Ovary (tissue), 9 donors: ENCODE measurements around the gene CD276. TPM values are rescaled to one million over a fixed set of nuclear protein-coding genes. Genes with fewer than 3 reads are reported as not detected.

Experiments used
- DNase-seq, 5 donors: peaks; one replicate each; pipeline ENCODE4 v3.0.0-alpha.2; 2019 to 2020
- H3K27ac ChIP-seq, 2 donors: fragments of 200-600 bp; one replicate each; pipeline versions ENCODE4 v1.5.1 to v1.8.0; 2019 to 2022
- H3K27me3 ChIP-seq: fragments of 200-600 bp; one replicate; pipeline ENCODE4 v1.8.0; 2022
- H3K36me3 ChIP-seq: fragments of 200-600 bp; sonication (generic); one replicate; pipeline ENCODE4 v1.5.1; 2019
- H3K4me1 ChIP-seq: one replicate; pipeline ENCODE4 v1.8.1; 2013; ENCODE audit warnings: mild to moderate bottlenecking, moderate library complexity; ENCODE audit not compliant: insufficient read depth
- H3K4me3 ChIP-seq: fragments of 200-600 bp; sonication (generic); one replicate; pipeline ENCODE4 v1.5.1; 2017
- H3K9me3 ChIP-seq, 2 donors: fragments of 200-600 bp in 1 of 2; sonication (generic) in 1 of 2; one replicate each; pipeline versions ENCODE4 v1.5.1 to v1.8.1; 2013 to 2019; ENCODE audit warnings: mild to moderate bottlenecking in 1 of 2, moderate library complexity in 1 of 2
- CTCF ChIP-seq, 3 donors: fragments of 450-650 bp in 2 of 3; fragments of 200-600 bp in 1 of 3; IDR thresholded peaks; one replicate each; pipeline versions ENCODE4 v1.5.1 to v1.8.0; 2016 to 2022; ENCODE audit warnings: antibody characterized with exemption in 3 of 3, mild to moderate bottlenecking in 1 of 3
- EP300 ChIP-seq: sonication (generic); formaldehyde crosslinking; IDR thresholded peaks from one replicate; pipeline ENCODE4 v1.6.1; 2017; ENCODE audit warnings: antibody characterized with exemption
- POLR2A ChIP-seq: fragments of 450-650 bp; IDR thresholded peaks from one replicate; pipeline ENCODE4 v1.6.1; 2017; ENCODE audit warnings: antibody characterized with exemption, mild to moderate bottlenecking, moderate library complexity
- WGBS, 3 donors: extraction: QIAGEN DNeasy Blood & Tissue Kit in 1 of 3; methylation state at CpG; one replicate each; pipeline versions ENCODE4 v1.1.5 to v1.1.7; 2013 to 2017; 5-methylcytosine and 5-hydroxymethylcytosine counted together
- intact Hi-C, 4 donors: fragments of 100-400 bp; cut with DNase I; formaldehyde crosslinking; loops; one replicate each; pipeline versions ENCODE4 v1.11.0 to v1.15.1; 2022 to 2023
- polyA plus RNA-seq, 2 donors: library from polyadenylated mRNA; stranded (reverse); fragments of 200-250 nt in 1 of 2; fragments of 350-450 nt in 1 of 2; fragmentation: Illumina TruSeq in 1 of 2; extraction: RNeasy Lipid Tissue Mini Kit (QIAGEN cat#74804) in 1 of 2; gene quantifications; one replicate each; pipeline ENCODE4 v1.2.3, GENCODE V29; 2013 to 2014
- total RNA-seq, 7 donors: library from RNA; depleted of rRNA in 2 of 7; stranded (reverse); fragments of >200 nt in 2 of 7; fragmentation: NEBNext Ultra II Directional in 3 of 7; extraction: Animal tissue kit (Norgen Biotek cat#: 25700) in 3 of 7; gene quantifications; one replicate each; pipeline versions ENCODE4 v1.1.0 to v1.2.4, GENCODE V29; 2016 to 2023
- donor health status: DM: no; HTN: no; CAD: no; lungs with moderate emphysema.
- donor health status: DM: no; HTN: no; CAD: no.
- donor health status: Bipolar disorder and iron deficiency.
- donor health status: DM: yes; HTN: yes; CAD: no.
- donor health status: DM: no; HTN: no; CAD: no.
- donor health status: DM: yes; HTN: yes; CAD: no.

The CD276 gene
- total and polyA plus RNA-seq, 9 donors = 22.5 to 69.2 (median 53.7) TPM

- DNase-seq = no peak
- Histone ChIP-seq H3K4me3 (no peak overlapping the region), H3K9me3 (no peaks in the 10 kb centered on the region), H3K27ac (no peak overlapping the region), H3K27me3 (no peaks in the 10 kb centered on the region), H3K36me3 (no peaks in the 10 kb centered on the region), H3K4me1 (peaks cover 12% of the 10 kb centered on the region)
- WGBS, 3 donors = 64 to 75% (median 69%) methylated on average over 3 of the region's 3 CpGs
- TF ChIP-seq CTCF (IDR thresholded peaks at IDR 0.05) (no peak), EP300 (no peak), POLR2A (no peak)
- intact Hi-C loops = loop anchor here in 1 of 4 donors (2.0 kb wide), 1 partner anchor 20 kb away; no protein-coding TSS in a partner anchor
These were observed 3.1 kb upstream of the CD276 start for GRCh38 chr15:73681063-73681462.

GRCh38 chr15:73681856-73682599 lies 2.2 kb upstream of the CD276 start:
- Histone ChIP-seq H3K9me3 (no peaks in the 10 kb centered on the region), H3K4me1 (peaks cover 18% of the 10 kb centered on the region), H3K27me3 (no peaks in the 10 kb centered on the region), H3K27ac (no peak overlapping the region), H3K36me3 (no peaks in the 10 kb centered on the region), H3K4me3 (no peak overlapping the region)
- DNase-seq = no peak
- intact Hi-C loops = loop anchor here in 1 of 4 donors (2.0 kb wide), 1 partner anchor 21 kb away; no protein-coding TSS in a partner anchor
- 79 to 81% (median 80%) methylated on average over 3 of the region's 3 CpGs for WGBS, 3 donors
- TF ChIP-seq CTCF (IDR thresholded peaks at IDR 0.05) (no peak), EP300 (no peak), POLR2A (no peak)

GRCh38 chr15:73682600-73683090 lies 1.5 kb upstream of the CD276 start:
- Histone ChIP-seq H3K9me3 (no peaks in the 10 kb centered on the region), H3K4me1 (peaks cover 24% of the 10 kb centered on the region), H3K27me3 (no peaks in the 10 kb centered on the region), H3K27ac (no peak overlapping the region), H3K4me3 (no peak overlapping the region), H3K36me3 (no peaks in the 10 kb centered on the region)
- WGBS, 3 donors = 78 to 81% (median 79%) methylated on average over 14 of the region's 14 CpGs
- intact Hi-C loops = no loop called here
- TF ChIP-seq EP300 = no peak
- TF ChIP-seq CTCF (IDR thresholded peaks at IDR 0.05) = no peak
- no peak for TF ChIP-seq POLR2A
- DNase-seq = no peak

GRCh38 chr15:73683257-73683776 lies 866 bp upstream of the CD276 start:
- TF ChIP-seq CTCF (IDR thresholded peaks at IDR 0.05) = no peak
- no peak for TF ChIP-seq EP300
- no peak for TF ChIP-seq POLR2A
- H3K36me3 ChIP-seq = no peaks in the 10 kb centered on the region
- H3K27ac ChIP-seq = peak overlapping the region in 1 of 2 donors; percentile 37
- no peak for DNase-seq
- intact Hi-C loops = no loop called here
- no peak overlapping the region for H3K4me3 ChIP-seq
- H3K9me3 ChIP-seq = no peaks in the 10 kb centered on the region
- 49 to 51% (median 50%) methylated on average over 7 of the region's 7 CpGs for WGBS, 3 donors
- H3K4me1 ChIP-seq = peaks cover 27% of the 10 kb centered on the region
- no peaks in the 10 kb centered on the region for H3K27me3 ChIP-seq
